MG63 (cell line): ENCODE measurements around the gene UBE2H. TPM values are rescaled to one million over a fixed set of nuclear protein-coding genes. Genes with fewer than 3 reads are reported as not detected.
A peak's percentile ranks its signal among the peaks of the same experiment; 100 is the strongest.
"Not testable (repeated sequence)": the region's sequence is repeated elsewhere in the genome, so short reads cannot be mapped to it uniquely, and the experiment has no call there.

Experiments
- DNase-seq: peaks from one replicate; pipeline ENCODE4 v3.0.0-alpha.2; 2020
- H3K27me3 ChIP-seq: fragments of 250-450 bp; sonication (Bioruptor Pico); 2 replicates; pipeline ENCODE4 v1.5.1; 2020; ENCODE audit warnings: mild to moderate bottlenecking, moderate library complexity
- H3K36me3 ChIP-seq: fragments of 250-450 bp; sonication (Bioruptor Pico); 2 replicates; pipeline ENCODE4 v1.5.1; 2020; ENCODE audit warnings: mild to moderate bottlenecking, moderate library complexity
- H3K4me3 ChIP-seq: fragments of 250-450 bp; sonication (Bioruptor Pico); 2 replicates; pipeline ENCODE4 v1.5.1; 2020; ENCODE audit warnings: mild to moderate bottlenecking, moderate library complexity
- H3K9me3 ChIP-seq: fragments of 250-450 bp; sonication (Bioruptor Pico); 2 replicates; pipeline ENCODE4 v1.5.1; 2020; ENCODE audit warnings: mild to moderate bottlenecking, moderate library complexity
- total RNA-seq: library from RNA; depleted of rRNA; stranded (reverse); fragments of >200 nt; shearing (Covaris generic); gene quantifications from 2 replicates; pipeline ENCODE4 v1.2.3, GENCODE V29; 2014; ENCODE audit warnings: low replicate concordance

UBE2H gene
- total RNA-seq, 1 experiment from 2014 or later: 21.2 TPM

GRCh38 chr7:129845972-129846327 lies 106.8 kb downstream of the UBE2H start:
- no peak for DNase-seq
- H3K4me3 ChIP-seq: no peak overlapping the region
- no peaks in the 10 kb centered on the region; the same call in none of the 2 replicates for H3K36me3 ChIP-seq
- H3K27me3 ChIP-seq: no peaks in the 10 kb centered on the region
- no peaks in the 10 kb centered on the region for H3K9me3 ChIP-seq

GRCh38 chr7:129845178-129845971 lies 107.4 kb downstream of the UBE2H start:
- DNase-seq: peak; percentile 46
- Histone ChIP-seq H3K4me3 (no peak overlapping the region), H3K27me3 (no peaks in the 10 kb centered on the region), H3K36me3 (no peaks in the 10 kb centered on the region; the same call in none of the 2 replicates), H3K9me3 (no peaks in the 10 kb centered on the region)

GRCh38 chr7:129843978-129844840 lies 108.6 kb downstream of the UBE2H start:
- no peak for DNase-seq
- Histone ChIP-seq H3K9me3 (no peaks in the 10 kb centered on the region), H3K4me3 (no peak overlapping the region), H3K36me3 (peaks cover 1% of the 10 kb centered on the region), H3K27me3 (no peaks in the 10 kb centered on the region)

GRCh38 chr7:129843365-129843898 lies 109.3 kb downstream of the UBE2H start:
- peaks cover 9% of the 10 kb centered on the region for H3K36me3 ChIP-seq
- H3K9me3 ChIP-seq: no peaks in the 10 kb centered on the region
- DNase-seq: no peak
- H3K4me3 ChIP-seq: no peak overlapping the region
- H3K27me3 ChIP-seq: no peaks in the 10 kb centered on the region

- no peak overlapping the region for H3K4me3 ChIP-seq
- H3K27me3 ChIP-seq: no peaks in the 10 kb centered on the region
- H3K36me3 ChIP-seq: peaks cover 19% of the 10 kb centered on the region
- DNase-seq: no peak
- no peaks in the 10 kb centered on the region for H3K9me3 ChIP-seq
Measured at GRCh38 chr7:129841465-129841864, 111.3 kb downstream of the UBE2H start.

- Histone ChIP-seq H3K9me3 (no peaks in the 10 kb centered on the region), H3K36me3 (peaks cover 22% of the 10 kb centered on the region)
- DNase-seq: peak; percentile 73
Measured at GRCh38 chr7:129840757-129841156, 112.0 kb downstream of the UBE2H start.

GRCh38 chr7:129836983-129837382 lies 115.8 kb downstream of the UBE2H start:
- no peaks in the 10 kb centered on the region for H3K27me3 ChIP-seq
- no peak overlapping the region for H3K4me3 ChIP-seq
- peaks cover 27% of the 10 kb centered on the region for H3K36me3 ChIP-seq
- DNase-seq: no peak
- H3K9me3 ChIP-seq: no peaks in the 10 kb centered on the region

More at GRCh38 chr7:129840757-129841156, 112.0 kb downstream of the UBE2H start:
- H3K4me3 ChIP-seq: no peak overlapping the region
- H3K27me3 ChIP-seq: no peaks in the 10 kb centered on the region

GRCh38 chr7:129835569-129835968 lies 117.2 kb downstream of the UBE2H start:
- no peak for DNase-seq
- H3K36me3 ChIP-seq: peaks cover 30% of the 10 kb centered on the region
- H3K4me3 ChIP-seq: no peak overlapping the region
- no peaks in the 10 kb centered on the region for H3K9me3 ChIP-seq
- no peaks in the 10 kb centered on the region for H3K27me3 ChIP-seq

- not testable (repeated sequence) for H3K27me3 ChIP-seq, H3K4me3 ChIP-seq
- H3K36me3 ChIP-seq: peaks cover 32% of the 10 kb centered on the region
Measured at GRCh38 chr7:129833353-129833752, 119.4 kb downstream of the UBE2H start.

GRCh38 chr7:129832701-129833227 lies 120.0 kb downstream of the UBE2H start:
- peaks cover 27% of the 10 kb centered on the region for H3K36me3 ChIP-seq
- no peak for DNase-seq
- no peak overlapping the region for H3K4me3 ChIP-seq
- no peaks in the 10 kb centered on the region for H3K27me3 ChIP-seq
- H3K9me3 ChIP-seq: no peaks in the 10 kb centered on the region

More at GRCh38 chr7:129833353-129833752, 119.4 kb downstream of the UBE2H start:
- not testable (repeated sequence) for DNase-seq, H3K9me3 ChIP-seq

GRCh38 chr7:129832282-129832681 lies 120.5 kb downstream of the UBE2H start:
- DNase-seq: no peak
- no peak overlapping the region for H3K4me3 ChIP-seq
- no peaks in the 10 kb centered on the region for H3K9me3 ChIP-seq
- H3K36me3 ChIP-seq: peaks cover 27% of the 10 kb centered on the region
- no peaks in the 10 kb centered on the region for H3K27me3 ChIP-seq

- H3K36me3 ChIP-seq: peaks cover 23% of the 10 kb centered on the region
- no peaks in the 10 kb centered on the region for H3K27me3 ChIP-seq
- H3K9me3 ChIP-seq: no peaks in the 10 kb centered on the region
- no peak overlapping the region for H3K4me3 ChIP-seq
- peak; percentile 89 for DNase-seq
Measured at GRCh38 chr7:129831424-129832058, 121.2 kb downstream of the UBE2H start.

- no peak for DNase-seq
- H3K27me3 ChIP-seq: no peaks in the 10 kb centered on the region
- no peaks in the 10 kb centered on the region for H3K9me3 ChIP-seq
- no peak overlapping the region for H3K4me3 ChIP-seq
- peaks cover 20% of the 10 kb centered on the region for H3K36me3 ChIP-seq
Measured at GRCh38 chr7:129830949-129831348, 121.8 kb downstream of the UBE2H start.

GRCh38 chr7:129829737-129830631 lies 122.8 kb downstream of the UBE2H start:
- peaks cover 18% of the 10 kb centered on the region for H3K36me3 ChIP-seq
- no peaks in the 10 kb centered on the region for H3K27me3 ChIP-seq
- H3K9me3 ChIP-seq: no peaks in the 10 kb centered on the region
- H3K4me3 ChIP-seq: no peak overlapping the region
- DNase-seq: peak; percentile 80

- DNase-seq: no peak
- H3K9me3 ChIP-seq: no peaks in the 10 kb centered on the region
- H3K4me3 ChIP-seq: no peak overlapping the region
- peaks cover 17% of the 10 kb centered on the region for H3K36me3 ChIP-seq
- H3K27me3 ChIP-seq: no peaks in the 10 kb centered on the region
Measured at GRCh38 chr7:129828989-129829736, 123.6 kb downstream of the UBE2H start.
